Sigmoid colon (tissue), 7 donors: ENCODE measurements around the gene ARFIP1. TPM values are rescaled to one million over a fixed set of nuclear protein-coding genes. Genes with fewer than 3 reads are reported as not detected.

ENCODE experiments used
- DNase-seq: peaks from one replicate; pipeline ENCODE4 v3.0.0-alpha.2; 2019
- H3K27ac ChIP-seq, 4 donors: fragments of 200-600 bp; sonication (generic); one replicate each; pipeline ENCODE4 v1.5.1; 2016 to 2019; ENCODE audit warnings: mild to moderate bottlenecking in 1 of 4
- H3K27me3 ChIP-seq, 3 donors: fragments of 200-600 bp; sonication (generic); one replicate each; pipeline ENCODE4 v1.5.1; 2019; ENCODE audit warnings: mild to moderate bottlenecking in 1 of 3
- H3K36me3 ChIP-seq, 4 donors: fragments of 200-600 bp; sonication (generic); one replicate each; pipeline ENCODE4 v1.5.1; 2016 to 2019
- H3K4me1 ChIP-seq, 4 donors: fragments of 200-600 bp; sonication (generic); one replicate each; pipeline ENCODE4 v1.5.1; 2017 to 2019
- H3K4me3 ChIP-seq, 4 donors: fragments of 200-600 bp; sonication (generic); one replicate each; pipeline ENCODE4 v1.5.1; 2017 to 2019; ENCODE audit warnings: mild to moderate bottlenecking in 2 of 4, moderate library complexity in 1 of 4
- H3K9me3 ChIP-seq, 4 donors: fragments of 200-600 bp in 3 of 4; sonication (generic) in 3 of 4; one replicate each; pipeline versions ENCODE4 v1.5.1 to v1.6.1; 2013 to 2019
- CTCF ChIP-seq, 4 experiments: fragments of 450-650 bp in 3 of 4; fragments of 200-600 bp in 1 of 4; IDR thresholded peaks; one replicate each; pipeline ENCODE4 v1.5.1; 2016 to 2019; ENCODE audit warnings: antibody characterized with exemption in 4 of 4, mild to moderate bottlenecking in 3 of 4, moderate library complexity in 2 of 4
- EP300 ChIP-seq, 4 donors: sonication (generic); formaldehyde crosslinking; IDR thresholded peaks; one replicate each; pipeline ENCODE4 v1.6.1; 2017; ENCODE audit warnings: antibody characterized with exemption in 4 of 4
- POLR2A ChIP-seq, 2 donors: fragments of 450-650 bp; IDR thresholded peaks; one replicate each; pipeline ENCODE4 v1.6.1; 2016; ENCODE audit warnings: antibody characterized with exemption in 2 of 2, mild to moderate bottlenecking in 2 of 2, moderate library complexity in 2 of 2
- POLR2AphosphoS5 ChIP-seq, 4 donors: sonication (generic); formaldehyde crosslinking; IDR thresholded peaks; one replicate each; pipeline ENCODE4 v1.6.1; 2017; ENCODE audit warnings: antibody characterized with exemption in 4 of 4
- WGBS, 2 donors: extraction: QIAGEN DNeasy Blood & Tissue Kit; methylation state at CpG; one replicate each; pipeline ENCODE4 v1.1.7; 2013; 5-methylcytosine and 5-hydroxymethylcytosine counted together
- intact Hi-C: fragments of 100-400 bp; cut with DNase I; formaldehyde crosslinking; loops from one replicate; pipeline ENCODE4 v1.15.1; 2023
- polyA plus RNA-seq, 3 donors: library from polyadenylated mRNA; stranded (reverse); fragments of 200-250 nt; gene quantifications; one replicate each; pipeline ENCODE4 v1.2.3, GENCODE V29; 2013
- total RNA-seq, 4 donors: library from RNA; depleted of rRNA; stranded (reverse); fragments of >200 nt; gene quantifications; one replicate each; pipeline ENCODE4 v1.1.0, GENCODE V29; 2016
- donor health status: healthy with polysubstance abuse.
- donor health status: Bipolar disorder and iron deficiency.
- donor health status: healthy.

ARFIP1 gene
- total and polyA plus RNA-seq, 7 donors, result 22.1 to 50.9 (median 33.2) TPM

GRCh38 chr4:152880263-152880662, 100.5 kb downstream of the ARFIP1 start:
- intact Hi-C loops, result no loop called here
- H3K4me1 ChIP-seq, result no peaks in the 10 kb centered on the region
- TF ChIP-seq EP300 (IDR thresholded peaks at IDR 0.05) (no peak), POLR2A (IDR thresholded peaks at IDR 0.05) (no peak), POLR2AphosphoS5 (IDR thresholded peaks at IDR 0.05) (no peak), CTCF (IDR thresholded peaks at IDR 0.05) (no peak)

GRCh38 chr4:152881974-152882373, 102.2 kb downstream of the ARFIP1 start:
- H3K4me3 ChIP-seq, result no peak overlapping the region
- WGBS, 2 donors, result 95% methylated on average over 1 of the region's 1 CpG
- DNase-seq, result no peak
- intact Hi-C loops, result no loop called here
- no peaks in the 10 kb centered on the region for H3K9me3 ChIP-seq
- TF ChIP-seq POLR2AphosphoS5 (IDR thresholded peaks at IDR 0.05) (no peak), CTCF (IDR thresholded peaks at IDR 0.05) (no peak), POLR2A (IDR thresholded peaks at IDR 0.05) (no peak), EP300 (IDR thresholded peaks at IDR 0.05) (no peak)
- H3K4me1 ChIP-seq, result no peaks in the 10 kb centered on the region
- peaks cover 0 to 27% (median 3%) of the 10 kb centered on the region in 4 donors for H3K36me3 ChIP-seq
- H3K27me3 ChIP-seq, result no peaks in the 10 kb centered on the region
- H3K27ac ChIP-seq, result no peak overlapping the region

More at GRCh38 chr4:152880263-152880662, 100.5 kb downstream of the ARFIP1 start:
- Histone ChIP-seq H3K4me3 (no peak overlapping the region), H3K9me3 (no peaks in the 10 kb centered on the region), H3K27me3 (no peaks in the 10 kb centered on the region), H3K27ac (no peak overlapping the region), H3K36me3 (peaks cover 0 to 36% (median 6%) of the 10 kb centered on the region in 4 donors)
- DNase-seq, result no peak
- 92 to 94% methylated on average over 2 of the region's 2 CpGs for WGBS, 2 donors

GRCh38 chr4:152885185-152885584, 105.4 kb downstream of the ARFIP1 start:
- 24 to 73% methylated on average over 5 of the region's 5 CpGs for WGBS, 2 donors
- no peaks in the 10 kb centered on the region for H3K9me3 ChIP-seq
- H3K36me3 ChIP-seq, result peaks cover 0 to 44% (median 3%) of the 10 kb centered on the region in 4 donors
- H3K27ac ChIP-seq, result no peak overlapping the region
- intact Hi-C loops, result no loop called here
- TF ChIP-seq EP300 (IDR thresholded peaks at IDR 0.05) (no peak), POLR2A (IDR thresholded peaks at IDR 0.05) (no peak), POLR2AphosphoS5 (IDR thresholded peaks at IDR 0.05) (no peak), CTCF (IDR thresholded peaks at IDR 0.05) (no peak)
- no peak overlapping the region for H3K4me3 ChIP-seq
- no peaks in the 10 kb centered on the region for H3K4me1 ChIP-seq
- DNase-seq, result no peak
- H3K27me3 ChIP-seq, result no peaks in the 10 kb centered on the region

GRCh38 chr4:152886201-152886600, 106.4 kb downstream of the ARFIP1 start:
- intact Hi-C loops, result no loop called here
- 69 to 80% methylated on average over 1 of the region's 1 CpG for WGBS, 2 donors
- Histone ChIP-seq H3K4me3 (no peak overlapping the region), H3K27me3 (no peaks in the 10 kb centered on the region), H3K4me1 (no peaks in the 10 kb centered on the region), H3K36me3 (peaks cover 0 to 54% (median 3%) of the 10 kb centered on the region in 4 donors), H3K9me3 (no peaks in the 10 kb centered on the region), H3K27ac (no peak overlapping the region)
- no peak for DNase-seq
- TF ChIP-seq CTCF (IDR thresholded peaks at IDR 0.05), result no peak
- TF ChIP-seq POLR2A (IDR thresholded peaks at IDR 0.05), result no peak
- no peak for TF ChIP-seq POLR2AphosphoS5 (IDR thresholded peaks at IDR 0.05)
- no peak for TF ChIP-seq EP300 (IDR thresholded peaks at IDR 0.05)

GRCh38 chr4:152887981-152888380, 108.2 kb downstream of the ARFIP1 start:
- no peak for TF ChIP-seq POLR2A (IDR thresholded peaks at IDR 0.05)
- no peak for TF ChIP-seq EP300 (IDR thresholded peaks at IDR 0.05)
- no peak for TF ChIP-seq POLR2AphosphoS5 (IDR thresholded peaks at IDR 0.05)
- TF ChIP-seq CTCF (IDR thresholded peaks at IDR 0.05), result no peak
- WGBS, 2 donors, result 95 to 96% methylated on average over 6 of the region's 6 CpGs
- no peak for DNase-seq
- Histone ChIP-seq H3K4me1 (no peaks in the 10 kb centered on the region), H3K36me3 (peaks cover 0 to 58% (median 6%) of the 10 kb centered on the region in 4 donors), H3K9me3 (no peaks in the 10 kb centered on the region), H3K27me3 (no peaks in the 10 kb centered on the region), H3K27ac (no peak overlapping the region), H3K4me3 (no peak overlapping the region)
- intact Hi-C loops, result no loop called here
